Naive thymus-derived CD4-positive, alpha-beta T cell (primary cell): ENCODE measurements around the gene HOXA9. TPM values are rescaled to one million over a fixed set of nuclear protein-coding genes. Genes with fewer than 3 reads are reported as not detected.
A peak's percentile ranks its signal among the peaks of the same experiment; 100 is the strongest.

Source experiments
- ATAC-seq: fragments of 150-1000 bp; cut with Tn5 transposase; 2 replicates; pipeline ENCODE4 v1.10.0; 2021; ENCODE audit warnings: mild to moderate bottlenecking, moderate library complexity
- CTCF ChIA-PET: fragments of 350-600 bp; sonication (Branson Sonifier 250); formaldehyde crosslinking; loops from one replicate; lab custom pipeline; 2021; ENCODE audit warnings: antibody characterized with exemption; lab: Charles Lee
- POLR2A ChIA-PET: fragments of 350-600 bp; sonication (Branson Sonifier 250); formaldehyde crosslinking; loops from one replicate; lab custom pipeline; 2021; ENCODE audit warnings: antibody characterized with exemption, inconsistent platforms; lab: Charles Lee
- DNase-seq, 9 donors: peaks; one replicate each; pipeline versions ENCODE4 v3.0.0 to v3.0.0-alpha.2; 2020 to 2022; ENCODE audit warnings: mixed read lengths in 1 of 9
- H3K27ac ChIP-seq: one replicate; pipeline ENCODE4 v1.7.0; 2013; ENCODE audit warnings: mild to moderate bottlenecking, low read depth, low read length, moderate library complexity
- H3K27me3 ChIP-seq, 2 donors: one replicate each; pipeline ENCODE4 v1.7.0; 2013; ENCODE audit warnings: low read length in 2 of 2, mild to moderate bottlenecking in 2 of 2, moderate library complexity in 2 of 2; ENCODE audit not compliant: control insufficient read depth in 2 of 2, insufficient read depth in 2 of 2
- H3K36me3 ChIP-seq, 3 experiments: 1 replicate in 2 of 3; 2 replicates in 1 of 3; pipeline ENCODE4 v1.7.0; 2013; ENCODE audit warnings: low read length in 3 of 3, mild to moderate bottlenecking in 3 of 3, moderate library complexity in 1 of 3; ENCODE audit not compliant: insufficient read depth in 3 of 3, control insufficient read depth in 2 of 3
- H3K4me1 ChIP-seq, 2 donors: one replicate each; pipeline ENCODE4 v1.7.0; 2013; ENCODE audit warnings: low read length in 2 of 2, mild to moderate bottlenecking in 2 of 2, moderate library complexity in 1 of 2; ENCODE audit not compliant: control insufficient read depth in 2 of 2, insufficient read depth in 2 of 2
- H3K4me3 ChIP-seq: 2 replicates; pipeline ENCODE4 v1.7.0; 2013; ENCODE audit warnings: mild to moderate bottlenecking, low read length
- H3K9me3 ChIP-seq, 3 experiments: 1 replicate in 2 of 3; 2 replicates in 1 of 3; pipeline ENCODE4 v1.7.0; 2013; ENCODE audit warnings: low read length in 3 of 3; ENCODE audit not compliant: control insufficient read depth in 2 of 3
- H3K27ac Mint-ChIP-seq, 9 donors: one replicate each; pipeline ENCODE4 v1.8.0; 2020 to 2022; ENCODE audit warnings: mixed read lengths in 9 of 9, mild to moderate bottlenecking in 8 of 9, moderate library complexity in 5 of 9, inconsistent platforms in 2 of 9
- H3K27me3 Mint-ChIP-seq, 5 donors: one replicate each; pipeline ENCODE4 v1.8.0; 2021 to 2022; ENCODE audit warnings: mixed read lengths in 5 of 5, mild to moderate bottlenecking in 1 of 5
- H3K36me3 Mint-ChIP-seq, 5 donors: one replicate each; pipeline ENCODE4 v1.8.0; 2020 to 2022; ENCODE audit warnings: mixed read lengths in 5 of 5, mild to moderate bottlenecking in 3 of 5, inconsistent platforms in 1 of 5
- H3K4me1 Mint-ChIP-seq, 7 donors: one replicate each; pipeline ENCODE4 v1.8.0; 2020 to 2022; ENCODE audit warnings: mixed read lengths in 7 of 7, mild to moderate bottlenecking in 3 of 7, inconsistent platforms in 1 of 7
- H3K4me3 Mint-ChIP-seq, 10 donors: one replicate each; pipeline ENCODE4 v1.8.0; 2020 to 2022; ENCODE audit warnings: mild to moderate bottlenecking in 10 of 10, mixed read lengths in 10 of 10, moderate library complexity in 6 of 10, inconsistent platforms in 2 of 10
- H3K9me3 Mint-ChIP-seq, 11 donors: one replicate each; pipeline ENCODE4 v1.8.0; 2020 to 2022; ENCODE audit warnings: mixed read lengths in 11 of 11, mild to moderate bottlenecking in 4 of 11, inconsistent platforms in 1 of 11, moderate library complexity in 1 of 11
- intact Hi-C, 2 donors: fragments of 100-400 bp; cut with micrococcal nuclease; formaldehyde crosslinking; loops; one replicate each; pipeline ENCODE4 v1.15.1; 2023
- polyA plus RNA-seq, 2 donors: library from polyadenylated mRNA; unstranded; fragments of 300-500 nt; fragmentation: Illumina TruSeq; gene quantifications; one replicate each; pipeline ENCODE4 v1.2.3, GENCODE V29; 2021
- total RNA-seq, 6 experiments: library from RNA in 5 of 6; stranded (reverse) in 5 of 6; gene quantifications; 1 replicate in 5 of 6; 2 replicates in 1 of 6; pipeline ENCODE4 v1.2.3 and lab custom pipeline; 2021 to 2026

Gene HOXA9
- total and polyA plus RNA-seq, 7 experiments from 2014 or later, result 0.70 to 1.7 TPM; not detected in 5

DNA sequence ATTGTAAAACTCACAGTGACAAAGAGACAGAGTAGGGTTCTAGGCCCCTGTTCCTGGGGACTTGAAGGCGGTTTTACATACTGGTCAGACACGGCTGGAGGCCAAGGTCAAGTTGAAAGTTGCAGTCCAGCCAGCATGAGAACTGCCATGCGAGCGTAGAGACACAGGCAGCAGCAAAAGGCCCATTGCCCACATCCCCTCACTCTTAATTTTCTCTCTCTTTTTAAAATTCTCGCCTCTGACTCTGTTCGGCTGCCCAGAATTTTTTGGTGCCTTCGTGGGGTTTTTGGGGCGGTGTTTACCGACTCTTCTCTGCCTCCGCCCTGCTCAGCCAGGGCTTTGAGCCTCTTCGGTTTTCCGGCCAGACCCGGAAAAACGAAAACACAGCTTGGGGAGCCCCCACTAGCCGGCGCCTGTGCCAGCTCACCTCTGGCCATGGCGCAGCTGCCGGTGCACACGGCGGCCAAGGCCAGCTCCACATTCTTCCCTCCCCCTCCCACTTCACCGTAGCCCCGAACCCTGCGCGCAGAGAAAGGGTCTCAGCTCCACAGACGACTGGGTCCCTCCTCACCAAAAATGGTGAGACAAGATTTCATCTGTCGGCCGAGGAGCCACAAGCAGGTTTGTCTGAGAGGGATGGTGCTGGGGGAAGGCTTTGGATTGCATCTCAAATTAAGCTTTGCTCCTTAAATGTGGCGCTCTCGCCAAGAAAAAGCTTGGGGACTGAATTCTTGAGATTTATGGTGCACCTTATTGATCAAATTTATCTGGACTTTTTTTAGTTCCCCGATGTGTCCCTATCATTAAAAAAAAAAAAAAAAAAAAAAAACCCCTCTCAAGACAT lies 36.9 kb upstream of the HOXA9 start:
- Histone ChIP-seq H3K4me3 (no peak overlapping the region), H3K4me1 (peaks cover 15 to 18% of the 10 kb centered on the region in 2 donors), H3K27ac (no peak overlapping the region), H3K27me3 (peaks cover 28 to 59% of the 10 kb centered on the region in 2 donors), H3K36me3 (no peaks in the 10 kb centered on the region), H3K9me3 (no peaks in the 10 kb centered on the region)
- Mint-ChIP-seq H3K4me1 (peaks cover 9 to 61% (median 52%) of the 10 kb centered on the region in 7 donors), H3K27me3 (peaks cover 83 to 89% (median 86%) of the 10 kb centered on the region in 5 donors), H3K9me3 (peaks cover 0 to 14% (median 3%) of the 10 kb centered on the region in 11 donors), H3K27ac (no peak overlapping the region), H3K36me3 (peaks cover 0 to 5% (median 0%) of the 10 kb centered on the region in 5 donors), H3K4me3 (peak overlapping the region in 8 of 10 donors; percentile 30 to 85 (median 46))
- POLR2A ChIA-PET, result no interaction called here
- no peak for ATAC-seq
- no peak for DNase-seq
- intact Hi-C loops, result loop anchor here in 1 of 2 donors (5.0 kb wide), 1 partner anchor 40 kb away; the partner anchor contains the start of gene EVX1
- CTCF ChIA-PET, result interaction anchor here (1.1 kb wide), 1 partner anchor 817 kb away, joined by 3 read pairs; no protein-coding TSS in a partner anchor

DNA sequence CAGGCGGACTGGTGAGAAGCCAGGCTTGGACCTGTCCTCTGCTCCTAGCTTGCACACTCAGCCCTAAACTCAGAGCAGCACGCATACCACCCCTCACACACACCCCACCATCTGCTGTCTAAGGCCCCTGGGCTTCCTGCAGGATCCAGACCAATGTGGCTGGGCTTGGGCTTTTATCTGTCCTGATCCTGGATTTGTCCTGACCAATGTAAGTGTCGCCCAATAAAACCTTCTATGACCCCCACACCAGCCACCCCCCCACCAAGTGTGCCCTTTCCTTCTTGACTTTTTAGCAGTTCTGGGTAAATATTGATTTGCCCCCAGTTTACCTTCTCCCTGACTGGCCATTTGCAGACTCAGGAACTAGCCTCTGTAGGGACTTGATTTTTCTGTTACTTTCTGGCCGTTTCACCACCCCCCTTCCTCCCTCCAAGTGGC lies 36.3 kb upstream of the HOXA9 start:
- peak overlapping the region in 7 of 10 donors; percentile 69 to 85 (median 75) for H3K4me3 Mint-ChIP-seq
- H3K9me3 Mint-ChIP-seq, result peaks cover 0 to 14% (median 3%) of the 10 kb centered on the region in 11 donors
- peak overlapping the region in 1 of 9 donors; percentile 65 for H3K27ac Mint-ChIP-seq
- ATAC-seq (no peak), DNase-seq (no peak)
- Histone ChIP-seq H3K36me3 (no peaks in the 10 kb centered on the region), H3K4me3 (no peak overlapping the region), H3K27ac (no peak overlapping the region), H3K4me1 (peaks cover 15 to 18% of the 10 kb centered on the region in 2 donors), H3K9me3 (no peaks in the 10 kb centered on the region), H3K27me3 (peaks cover 28 to 59% of the 10 kb centered on the region in 2 donors)
- POLR2A ChIA-PET, result no interaction called here
- peaks cover 9 to 60% (median 52%) of the 10 kb centered on the region in 7 donors for H3K4me1 Mint-ChIP-seq
- H3K27me3 Mint-ChIP-seq, result peaks cover 83 to 89% (median 86%) of the 10 kb centered on the region in 5 donors
- CTCF ChIA-PET, result no interaction called here
- peaks cover 0 to 5% (median 0%) of the 10 kb centered on the region in 5 donors for H3K36me3 Mint-ChIP-seq
- intact Hi-C loops, result loop anchor here (2.0 to 5.0 kb wide), 2 partner anchors 17 to 41 kb away; partner anchors contain the start of genes EVX1 (in 1 of the 2) and HOXA11 (in 1 of the 2)

DNA sequence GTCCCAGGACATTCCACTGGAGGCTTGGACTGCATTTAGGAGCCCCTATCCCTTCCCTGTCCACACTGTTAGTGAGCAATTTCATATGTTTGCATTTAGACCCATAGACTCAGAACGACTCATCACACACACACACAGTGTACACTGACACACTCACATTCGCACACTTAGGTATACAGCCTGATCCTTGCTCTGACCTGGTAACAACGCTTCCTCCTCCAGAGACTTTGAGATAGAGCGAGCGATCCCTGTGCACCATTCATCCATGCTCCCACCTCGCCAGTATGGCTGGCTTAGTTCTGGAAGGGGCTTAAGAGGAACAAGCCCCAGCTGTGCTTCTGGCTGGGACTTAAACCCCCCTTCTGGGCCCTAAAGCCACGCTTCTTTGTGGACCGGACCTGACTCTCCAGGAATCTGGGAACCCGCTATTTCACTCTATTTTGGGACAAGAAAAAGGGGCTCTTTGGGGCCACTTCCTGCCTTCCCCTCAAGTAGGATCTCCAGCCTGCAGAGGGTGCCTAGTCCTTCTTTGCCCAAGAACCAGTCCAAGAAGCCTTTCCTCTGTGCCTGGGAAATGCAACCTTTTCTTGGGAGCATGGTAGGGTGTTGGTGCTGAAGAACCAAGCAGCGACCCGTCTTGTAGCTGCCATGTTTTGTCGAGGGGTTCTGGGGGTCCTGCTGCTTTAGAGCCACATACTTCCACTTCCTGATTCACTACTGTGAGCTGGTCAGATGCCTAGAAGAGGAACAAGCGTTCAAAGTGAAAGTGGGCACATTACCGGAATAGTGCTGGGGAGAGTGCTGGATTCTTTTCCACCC lies 35.6 kb upstream of the HOXA9 start:
- H3K27ac Mint-ChIP-seq, result peak overlapping the region in 4 of 9 donors; percentile 18 to 86 (median 68)
- peaks cover 27 to 60% of the 10 kb centered on the region in 2 donors for H3K27me3 ChIP-seq
- H3K9me3 ChIP-seq, result no peaks in the 10 kb centered on the region
- no peak overlapping the region for H3K27ac ChIP-seq
- no peaks in the 10 kb centered on the region for H3K36me3 ChIP-seq
- peaks cover 0 to 14% (median 1%) of the 10 kb centered on the region in 11 donors for H3K9me3 Mint-ChIP-seq
- peaks cover 82 to 88% (median 85%) of the 10 kb centered on the region in 5 donors for H3K27me3 Mint-ChIP-seq
- peak overlapping the region; percentile 41 to 85 (median 76) for H3K4me3 Mint-ChIP-seq
- CTCF ChIA-PET, result no interaction called here
- peak overlapping the region; percentile 11 for H3K4me3 ChIP-seq
- POLR2A ChIA-PET, result no interaction called here
- H3K36me3 Mint-ChIP-seq, result peaks cover 0 to 5% (median 0%) of the 10 kb centered on the region in 5 donors
- H3K4me1 Mint-ChIP-seq, result peaks cover 9 to 59% (median 52%) of the 10 kb centered on the region in 7 donors
- ATAC-seq, result peak; percentile 46
- intact Hi-C loops, result loop anchor here (2.0 to 5.0 kb wide), 2 partner anchors 16 to 41 kb away; partner anchors contain the start of genes EVX1 (in 1 of the 2) and HOXA11 (in 1 of the 2)
- H3K4me1 ChIP-seq, result peaks cover 15 to 18% of the 10 kb centered on the region in 2 donors
- no peak for DNase-seq

DNA sequence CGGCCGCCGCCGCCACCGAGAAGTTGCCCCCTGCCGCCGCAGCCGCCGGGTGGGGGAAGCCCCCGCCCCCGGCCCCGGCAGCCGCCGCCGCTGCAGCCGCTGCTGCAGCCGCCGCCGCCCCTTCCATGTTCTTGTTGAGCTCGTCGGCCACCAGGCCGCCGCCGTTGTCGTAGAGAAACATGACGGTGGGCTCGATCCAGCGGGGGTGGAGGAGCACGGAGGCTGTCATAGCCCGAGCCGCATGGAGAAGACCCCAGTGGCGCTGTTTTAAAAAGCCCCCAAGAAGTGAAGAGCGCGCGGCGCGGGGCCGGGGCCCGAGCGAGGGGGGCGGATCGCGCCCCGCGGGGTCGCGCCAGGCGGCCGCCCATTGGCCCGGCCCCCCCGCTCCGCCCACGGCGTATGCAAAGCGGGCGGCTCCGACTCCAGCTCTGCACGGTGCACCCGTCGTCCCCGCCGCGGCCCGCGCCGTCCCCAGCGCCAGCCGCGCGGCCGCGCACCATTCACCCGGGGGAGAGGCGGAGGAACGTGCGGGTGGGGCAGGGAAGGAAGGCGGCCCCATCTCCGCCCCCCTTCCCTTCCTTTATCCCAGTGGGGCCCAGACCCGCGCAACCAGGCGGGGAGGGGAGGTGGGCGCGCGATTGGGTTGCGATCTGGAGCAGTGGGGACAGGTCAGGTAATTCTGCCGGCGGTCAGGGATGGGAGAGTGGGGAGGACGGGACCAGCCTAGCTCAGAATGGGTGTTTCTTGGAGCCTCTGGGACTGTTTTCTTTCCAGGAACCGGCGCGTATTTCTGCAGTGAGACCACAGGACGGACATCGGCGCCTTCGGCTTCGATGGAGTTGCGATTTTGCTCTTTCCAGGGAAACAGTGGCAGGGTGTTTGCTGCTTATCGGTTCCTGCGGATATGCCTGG lies 34.8 kb upstream of the HOXA9 start, which contains the start of gene HOXA13:
TSS of gene HOXA13 (minus strand) at position 243 of the 912 bp plus-strand sequence. CDS start at position 229, 14 bp downstream.
- H3K9me3 Mint-ChIP-seq, result peaks cover 0 to 12% (median 0%) of the 10 kb centered on the region in 11 donors
- intact Hi-C loops, result loop anchor here (2.0 to 10.0 kb wide), 7 partner anchors 15 to 1755 kb away; partner anchors contain the start of genes EVX1 (in 1 of the 2), HOXA11 (in 1 of the 2) and TRIL (in 1 of the 2)
- H3K27me3 Mint-ChIP-seq, result peaks cover 83 to 87% (median 86%) of the 10 kb centered on the region in 5 donors
- Histone ChIP-seq H3K4me3 (peak within 1 kb of the TSS; percentile 11), H3K4me1 (peaks cover 15 to 18% of the 10 kb centered on the region in 2 donors), H3K9me3 (no peaks in the 10 kb centered on the region), H3K27me3 (peaks cover 22 to 58% of the 10 kb centered on the region in 2 donors), H3K36me3 (no peaks in the 10 kb centered on the region), H3K27ac (no peak within 1 kb of the TSS)
- H3K4me1 Mint-ChIP-seq, result peaks cover 9 to 51% (median 45%) of the 10 kb centered on the region in 7 donors
- CTCF ChIA-PET, result no interaction called here
- peak within 1 kb of the TSS; percentile 51 to 91 (median 78) for H3K4me3 Mint-ChIP-seq
- H3K27ac Mint-ChIP-seq, result peak within 1 kb of the TSS in 4 of 9 donors; percentile 65 to 86 (median 69)
- POLR2A ChIA-PET, result interaction anchor here (1.3 kb wide), 1 partner anchor 26 kb away, joined by 4 read pairs; the partner anchor contains the start of gene HOXA10
- ATAC-seq (peak; percentile 63), DNase-seq (peak in 1 of 9 donors; percentile 22)
- H3K36me3 Mint-ChIP-seq, result peaks cover 0 to 5% (median 0%) of the 10 kb centered on the region in 5 donors
